HT-29 (cell line): Measurements from ENCODE around the gene CALHM6. TPM values are rescaled to one million over a fixed set of nuclear protein-coding genes. Genes with fewer than 3 reads are reported as not detected.
"Not testable (repeated sequence)": the region's sequence is repeated elsewhere in the genome, so short reads cannot be mapped to it uniquely, and the experiment has no call there.

Source experiments
- DNase-seq: peaks from one replicate; pipeline ENCODE4 v3.0.0-alpha.2; 2015; ENCODE audit warnings: low spot score
- total RNA-seq: library from RNA; depleted of rRNA; stranded (reverse); fragments of >200 nt; shearing (Covaris generic); gene quantifications from 2 replicates; pipeline ENCODE4 v1.2.3, GENCODE V29; 2014; rRNA removed

CALHM6 gene
- total RNA-seq, 1 experiment from 2014 or later = not detected

- peak; percentile 13 for DNase-seq
Measured at GRCh38 chr6:116476002-116476678, 15.0 kb downstream of the CALHM6 start.

DNA sequence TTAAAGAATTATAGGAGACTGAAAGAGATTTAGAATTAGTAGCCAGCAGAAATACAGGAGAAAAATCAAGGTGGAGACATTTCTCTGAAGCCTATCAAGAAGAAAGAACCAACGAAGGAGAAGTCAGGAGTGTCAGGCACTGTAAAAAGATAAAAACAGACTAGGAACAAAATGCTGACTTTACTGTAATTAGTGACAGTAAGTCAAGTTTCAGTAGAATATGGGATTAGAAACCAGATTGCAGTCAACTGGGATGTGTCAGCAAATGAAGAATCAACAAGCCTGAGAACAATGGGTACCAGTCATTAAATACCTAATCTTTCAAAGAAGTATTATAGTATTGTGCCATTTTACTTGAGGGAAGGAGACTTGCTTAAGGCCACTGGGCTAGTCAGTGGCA lies 21.6 kb downstream of the CALHM6 start:
- no peak for DNase-seq

DNA sequence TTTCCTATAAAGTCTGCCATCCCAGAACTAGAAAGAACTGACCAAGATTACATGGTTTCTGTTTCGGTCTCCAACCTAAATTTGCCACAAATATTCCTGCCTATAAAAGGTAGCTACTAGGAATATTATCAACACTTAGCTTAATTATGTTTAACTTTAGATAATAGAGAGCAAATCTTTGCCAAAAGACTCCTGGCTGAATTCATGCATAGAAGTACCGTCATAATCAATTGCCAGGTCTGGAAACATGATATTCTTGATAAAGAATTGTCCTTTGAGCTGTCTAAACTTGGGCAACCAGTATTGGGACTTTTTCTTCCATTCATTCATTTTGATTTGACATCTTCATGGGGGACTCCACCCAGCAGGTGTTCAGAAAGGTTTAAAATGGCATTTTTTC lies 22.4 kb downstream of the CALHM6 start:
- DNase-seq = peak; percentile 50

DNA sequence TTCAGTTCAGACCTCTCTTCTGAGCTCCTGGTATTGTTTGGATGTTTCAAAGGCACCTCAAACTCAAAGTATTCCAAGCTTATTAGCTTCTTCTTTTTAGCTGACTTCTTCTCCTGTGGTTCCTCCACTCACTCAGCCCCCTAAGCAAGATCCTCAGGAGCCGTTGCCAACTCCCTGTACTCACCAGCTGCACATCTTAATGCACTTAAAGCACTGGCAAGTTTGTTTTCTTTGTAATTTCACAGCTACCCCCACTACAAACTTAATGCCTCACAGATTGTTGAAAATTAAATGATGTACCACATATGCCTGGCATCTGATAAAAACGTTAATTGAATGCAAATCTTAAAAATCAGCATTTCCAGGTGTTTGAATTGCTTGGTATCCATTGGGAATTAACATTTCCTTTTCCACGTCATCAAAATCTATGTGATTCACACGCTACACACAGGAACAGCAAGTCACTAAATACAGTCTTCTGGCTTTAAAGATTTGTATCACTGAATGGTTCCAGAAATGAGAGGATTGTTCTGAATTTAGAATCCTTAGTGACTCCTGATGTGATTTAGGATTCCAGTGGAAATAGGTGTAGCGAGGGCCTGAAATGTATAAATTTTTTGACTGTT lies 24.5 kb downstream of the CALHM6 start:
- DNase-seq = no peak

GRCh38 chr6:116491610-116492330 lies 30.6 kb downstream of the CALHM6 start:
- DNase-seq = no peak

- no peak for DNase-seq
Measured at GRCh38 chr6:116492331-116493067, 31.3 kb downstream of the CALHM6 start.

DNA sequence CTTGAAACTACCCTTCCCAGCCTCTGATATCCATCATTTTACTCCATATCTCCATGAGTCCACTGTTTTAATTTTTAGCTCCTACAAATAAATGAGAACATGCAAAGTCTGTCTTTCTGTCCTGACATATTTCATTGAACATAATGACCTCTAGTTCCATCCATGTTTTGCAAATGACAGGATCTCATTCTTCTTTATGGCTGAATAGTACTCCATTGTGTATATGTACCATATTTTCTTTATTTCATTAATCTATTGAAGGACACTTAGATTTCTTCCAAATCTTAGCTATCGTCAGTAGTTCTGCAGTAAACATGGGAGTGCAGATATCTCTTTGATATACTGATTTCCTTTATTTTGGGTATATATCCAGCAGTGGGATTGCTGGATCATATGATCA lies 34.0 kb downstream of the CALHM6 start:
- not testable (repeated sequence) for DNase-seq

GRCh38 chr6:116497113-116497676 lies 36.0 kb downstream of the CALHM6 start:
- no peak for DNase-seq

GRCh38 chr6:116500969-116501433 lies 39.8 kb downstream of the CALHM6 start:
- DNase-seq = peak; percentile 78

DNA sequence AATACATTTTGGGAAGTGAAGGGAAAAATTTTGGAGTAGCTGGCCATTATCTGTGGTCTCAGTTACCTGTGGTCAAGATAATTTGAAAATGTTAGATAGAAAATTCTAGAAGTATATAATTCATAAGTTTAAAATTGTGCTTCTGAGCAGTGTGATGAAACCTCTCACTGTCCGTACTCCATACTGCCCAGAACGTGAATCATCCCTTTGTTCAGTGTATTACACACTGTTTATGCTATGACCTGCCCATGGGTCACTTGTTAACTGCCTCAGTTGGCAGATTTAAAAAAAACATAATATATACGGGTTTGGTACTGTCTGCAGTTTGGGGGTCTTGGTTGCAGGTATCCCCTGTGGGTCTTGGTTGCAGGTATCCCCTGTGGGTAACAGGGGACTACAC lies 46.1 kb downstream of the CALHM6 start:
- DNase-seq = no peak

- DNase-seq = no peak
Measured at GRCh38 chr6:116508527-116508926, 47.4 kb downstream of the CALHM6 start.

GRCh38 chr6:116511424-116512110 lies 50.4 kb downstream of the CALHM6 start, which contains the start of gene CALHM5:
Gene CALHM5 (plus strand): TSS chr6:116511639. CDS start chr6:116511697, 58 bp downstream.
- DNase-seq = peak; percentile 76

DNA sequence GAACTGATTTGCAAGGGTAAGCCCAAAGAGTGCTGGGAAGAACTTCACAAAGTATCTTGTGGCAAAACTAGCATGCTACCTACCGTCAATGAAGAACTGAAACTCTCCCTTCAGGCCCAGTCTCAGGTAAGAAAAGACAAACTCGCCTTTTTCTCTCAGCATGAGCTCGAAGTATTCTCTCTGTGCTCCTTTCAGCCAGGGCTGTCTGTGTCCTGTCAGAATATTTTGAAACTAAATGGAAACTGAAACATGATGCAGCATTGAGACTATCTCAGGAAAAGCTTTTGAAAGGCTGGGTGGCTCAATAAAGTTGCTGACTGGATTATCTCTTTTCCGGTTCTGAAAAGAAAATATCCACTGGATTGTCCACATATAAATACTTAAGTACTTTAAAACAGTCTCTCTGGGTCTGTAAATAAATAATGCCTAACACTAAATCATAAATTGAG lies 51.0 kb downstream of the CALHM6 start:
- DNase-seq = no peak

DNA sequence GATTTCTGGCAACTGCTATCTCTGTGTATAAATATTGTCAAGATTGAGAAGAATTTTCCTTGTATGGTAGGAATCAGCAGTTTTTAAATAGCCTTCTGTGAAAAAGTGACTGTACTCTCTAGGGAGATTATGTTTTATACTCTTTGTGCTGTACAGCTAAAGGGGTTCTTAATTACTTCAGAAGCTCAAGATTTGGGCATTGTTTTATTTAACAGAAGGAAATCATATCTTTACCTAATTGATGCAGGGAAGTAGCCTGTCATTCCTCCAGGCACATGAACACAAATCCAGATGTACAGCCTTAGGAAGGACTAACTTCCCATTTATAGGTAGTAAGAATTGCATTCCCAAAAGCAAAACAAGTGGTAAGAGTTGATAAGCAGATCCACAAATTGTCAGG lies 51.6 kb downstream of the CALHM6 start:
- DNase-seq = no peak

Other genes with a start within 250 kb of the CALHM6 start
- gene TSPYL4, start 207.3 kb upstream of the CALHM6 start, total RNA-seq = 9.2 and 10.3 TPM in 2 replicates
- gene TSPYL1, start 181.4 kb upstream of the CALHM6 start, total RNA-seq = 62.6 and 63.2 TPM in 2 replicates
- 1.9 and 5.3 TPM in 2 replicates for gene DSE, start 90.4 kb upstream of the CALHM6 start, total RNA-seq
- gene CALHM5, start 50.3 kb downstream of the CALHM6 start, total RNA-seq = 0.08 and 0.23 TPM in 2 replicates
- not detected in 2 replicates for gene TRAPPC3L, start 84.3 kb downstream of the CALHM6 start, total RNA-seq
- gene CALHM4, start 92.4 kb downstream of the CALHM6 start, total RNA-seq = not detected in 2 replicates
- gene RWDD1, start 110.1 kb downstream of the CALHM6 start, total RNA-seq = 9.1 and 15.4 TPM in 2 replicates
- 0.31 TPM in 1 of 2 replicates, not detected in the other for gene RSPH4A, start 155.1 kb downstream of the CALHM6 start, total RNA-seq
- 6.0 and 6.1 TPM in 2 replicates for gene ZUP1, start 207.4 kb downstream of the CALHM6 start, total RNA-seq
- gene KPNA5, start 219.8 kb downstream of the CALHM6 start, total RNA-seq = 1.6 and 2.6 TPM in 2 replicates